Natural killer cell (primary cell): ENCODE measurements around the gene PIK3R1. TPM values are rescaled to one million over a fixed set of nuclear protein-coding genes. Genes with fewer than 3 reads are reported as not detected.

Source experiments
- ATAC-seq, 3 donors: fragments of 150-1000 bp in 2 of 3; fragments of 200-7000 bp in 1 of 3; cut with Tn5 transposase; 1 replicate in 1 of 3; 2 replicates in 2 of 3; pipeline ENCODE4 v1.10.0; 2021; ENCODE audit warnings: mild to moderate bottlenecking in 2 of 3, moderate library complexity in 2 of 3
- DNase-seq, 2 donors: peaks; one replicate each; pipeline versions ENCODE4 v3.0.0 to v3.0.0-alpha.2; 2013 to 2021; ENCODE audit warnings: mixed read lengths in 1 of 2
- H3K27ac ChIP-seq: one replicate; pipeline ENCODE4 v1.5.1; 2013; ENCODE audit warnings: mild to moderate bottlenecking, low read length
- H3K27me3 ChIP-seq: one replicate; pipeline ENCODE4 v1.6.1; 2013; ENCODE audit warnings: low read length; ENCODE audit not compliant: control insufficient read depth, insufficient read depth
- H3K36me3 ChIP-seq: one replicate; pipeline ENCODE4 v1.6.1; 2013; ENCODE audit warnings: low read length; ENCODE audit not compliant: control insufficient read depth, insufficient read depth
- H3K4me1 ChIP-seq: one replicate; pipeline ENCODE4 v1.6.1; 2013; ENCODE audit warnings: low read length; ENCODE audit not compliant: control insufficient read depth, insufficient read depth
- H3K4me3 ChIP-seq: one replicate; pipeline ENCODE4 v1.5.1; 2013; ENCODE audit warnings: low read length
- H3K9me3 ChIP-seq: one replicate; pipeline ENCODE4 v1.6.1; 2013; ENCODE audit warnings: low read length; ENCODE audit not compliant: control insufficient read depth, insufficient read depth
- H3K27ac Mint-ChIP-seq, 2 donors: one replicate each; pipeline ENCODE4 v1.8.0; 2022; ENCODE audit warnings: mild to moderate bottlenecking in 2 of 2, mixed read lengths in 2 of 2, moderate library complexity in 1 of 2
- H3K27me3 Mint-ChIP-seq, 2 donors: one replicate each; pipeline ENCODE4 v1.8.0; 2022; ENCODE audit warnings: low read depth in 2 of 2, mixed read lengths in 2 of 2
- H3K36me3 Mint-ChIP-seq: one replicate; pipeline ENCODE4 v1.8.0; 2022; ENCODE audit warnings: mixed read lengths
- H3K4me1 Mint-ChIP-seq, 2 donors: one replicate each; pipeline ENCODE4 v1.8.0; 2022; ENCODE audit warnings: mixed read lengths in 2 of 2
- H3K4me3 Mint-ChIP-seq: one replicate; pipeline ENCODE4 v1.8.0; 2022; ENCODE audit warnings: mild to moderate bottlenecking, moderate library complexity, mixed read lengths
- H3K9me3 Mint-ChIP-seq, 2 donors: one replicate each; pipeline ENCODE4 v1.8.0; 2022; ENCODE audit warnings: mixed read lengths in 2 of 2
- whole genome bisulfite sequencing: methylation state at CpG from one replicate; pipeline ENCODE4 v1.1.7; 2013; ENCODE audit warnings: missing lambda C conversion rate; ENCODE audit not compliant: insufficient coverage; 5-methylcytosine and 5-hydroxymethylcytosine counted together
- intact Hi-C: fragments of 100-400 bp; cut with micrococcal nuclease; formaldehyde crosslinking; loops from one replicate; pipeline ENCODE4 v1.14.2; 2022
- total RNA-seq, 4 donors: library from RNA; stranded (reverse); fragments of 120-200 nt in 1 of 4; gene quantifications; one replicate each; pipeline versions ENCODE4 v1.2.3 to v1.2.4, GENCODE V29; 2013 to 2022
- TF ChIP-seq, protein P1 (sequence below): fragments of 200-600 bp; IDR thresholded peaks from one replicate; pipeline ENCODE4 v1.8.0; 2022; ENCODE audit warnings: antibody characterized with exemption

Gene PIK3R1
- total RNA-seq, 3 donors from 2014 or later (not counting 1 experiment from before 2014, with no cell fraction given) = 307 to 365 (median 313) TPM

DNA sequence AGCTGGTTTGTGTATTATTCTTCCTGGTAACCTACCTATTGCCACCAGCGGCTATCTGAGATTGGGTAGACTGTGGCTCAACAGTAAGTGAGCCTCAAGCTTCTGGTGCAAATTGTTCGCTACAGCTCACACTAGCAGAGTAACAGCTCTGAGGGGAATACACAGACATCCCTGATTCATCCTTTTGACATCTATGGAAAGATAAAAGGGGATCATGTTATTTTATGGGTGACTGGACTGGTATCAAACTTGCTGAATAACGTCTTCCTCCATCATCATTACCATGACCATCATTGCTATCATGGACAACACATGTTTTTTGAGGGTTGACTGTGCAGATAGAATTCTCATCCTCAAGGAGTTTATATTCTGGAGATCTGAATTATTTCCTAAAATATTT lies 129.6 kb downstream of the PIK3R1 start:
- TF ChIP-seq, protein P1, sequence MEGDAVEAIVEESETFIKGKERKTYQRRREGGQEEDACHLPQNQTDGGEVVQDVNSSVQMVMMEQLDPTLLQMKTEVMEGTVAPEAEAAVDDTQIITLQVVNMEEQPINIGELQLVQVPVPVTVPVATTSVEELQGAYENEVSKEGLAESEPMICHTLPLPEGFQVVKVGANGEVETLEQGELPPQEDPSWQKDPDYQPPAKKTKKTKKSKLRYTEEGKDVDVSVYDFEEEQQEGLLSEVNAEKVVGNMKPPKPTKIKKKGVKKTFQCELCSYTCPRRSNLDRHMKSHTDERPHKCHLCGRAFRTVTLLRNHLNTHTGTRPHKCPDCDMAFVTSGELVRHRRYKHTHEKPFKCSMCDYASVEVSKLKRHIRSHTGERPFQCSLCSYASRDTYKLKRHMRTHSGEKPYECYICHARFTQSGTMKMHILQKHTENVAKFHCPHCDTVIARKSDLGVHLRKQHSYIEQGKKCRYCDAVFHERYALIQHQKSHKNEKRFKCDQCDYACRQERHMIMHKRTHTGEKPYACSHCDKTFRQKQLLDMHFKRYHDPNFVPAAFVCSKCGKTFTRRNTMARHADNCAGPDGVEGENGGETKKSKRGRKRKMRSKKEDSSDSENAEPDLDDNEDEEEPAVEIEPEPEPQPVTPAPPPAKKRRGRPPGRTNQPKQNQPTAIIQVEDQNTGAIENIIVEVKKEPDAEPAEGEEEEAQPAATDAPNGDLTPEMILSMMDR = no peak
- peaks cover 0 to 2% of the 10 kb centered on the region in 2 donors for H3K9me3 Mint-ChIP-seq

DNA sequence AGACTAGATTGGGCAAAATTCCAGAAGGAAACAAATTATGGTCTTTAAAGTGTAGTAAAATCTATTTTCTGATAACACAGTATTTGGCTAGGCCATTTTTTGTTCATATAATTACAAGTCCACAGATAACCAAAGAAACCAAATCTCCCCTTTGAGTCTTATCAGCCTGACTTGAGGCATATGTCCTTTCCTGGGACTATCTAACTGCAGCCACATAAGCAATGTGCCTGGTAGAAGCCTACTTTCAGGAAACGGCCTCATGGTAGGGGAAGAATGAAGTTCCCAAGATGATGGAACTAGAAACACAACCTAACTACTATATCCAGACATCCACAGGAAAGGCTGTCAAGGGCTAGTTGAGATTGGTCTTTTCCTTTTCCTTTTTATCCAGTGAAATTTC lies 130.0 kb downstream of the PIK3R1 start:
- Mint-ChIP-seq H3K27me3 (no peaks in the 10 kb centered on the region), H3K4me3 (no peak overlapping the region), H3K36me3 (no peaks in the 10 kb centered on the region), H3K9me3 (peaks cover 0 to 2% of the 10 kb centered on the region in 2 donors), H3K4me1 (peaks cover 31 to 36% of the 10 kb centered on the region in 2 donors), H3K27ac (peak overlapping the region; percentile 78 to 79)
- no peaks in the 10 kb centered on the region for H3K9me3 ChIP-seq
- H3K4me3 ChIP-seq = no peak overlapping the region
- H3K27ac ChIP-seq = no peak overlapping the region
- peaks cover 21% of the 10 kb centered on the region for H3K4me1 ChIP-seq
- intact Hi-C loops = loop anchor here (2.0 to 10.0 kb wide), 3 partner anchors 37 to 89 kb away; no protein-coding TSS in a partner anchor
- ATAC-seq (no peak), DNase-seq (no peak)
- H3K36me3 ChIP-seq = no peaks in the 10 kb centered on the region
- no peaks in the 10 kb centered on the region for H3K27me3 ChIP-seq
- TF ChIP-seq, protein P1 = no peak
- WGBS = no CpG with 5 or more reads among the region's 1 CpG

More for the DNA sequence above, 129.6 kb downstream of the PIK3R1 start:
- no peak for ATAC-seq
- DNase-seq = no peak
- WGBS = 60% methylated on average over 2 of the region's 3 CpGs
- H3K4me1 Mint-ChIP-seq = peaks cover 31 to 36% of the 10 kb centered on the region in 2 donors
- H3K4me3 ChIP-seq = no peak overlapping the region
- H3K27ac ChIP-seq = peak overlapping the region; percentile 53
- intact Hi-C loops = loop anchor here (2.0 to 10.0 kb wide), 3 partner anchors 37 to 90 kb away; no protein-coding TSS in a partner anchor
- H3K4me1 ChIP-seq = peaks cover 24% of the 10 kb centered on the region
- H3K27ac Mint-ChIP-seq = peak overlapping the region; percentile 78 to 79
- no peaks in the 10 kb centered on the region for H3K36me3 Mint-ChIP-seq
- no peak overlapping the region for H3K4me3 Mint-ChIP-seq
- H3K9me3 ChIP-seq = no peaks in the 10 kb centered on the region
- H3K36me3 ChIP-seq = no peaks in the 10 kb centered on the region
- H3K27me3 ChIP-seq = no peaks in the 10 kb centered on the region
- H3K27me3 Mint-ChIP-seq = no peaks in the 10 kb centered on the region

DNA sequence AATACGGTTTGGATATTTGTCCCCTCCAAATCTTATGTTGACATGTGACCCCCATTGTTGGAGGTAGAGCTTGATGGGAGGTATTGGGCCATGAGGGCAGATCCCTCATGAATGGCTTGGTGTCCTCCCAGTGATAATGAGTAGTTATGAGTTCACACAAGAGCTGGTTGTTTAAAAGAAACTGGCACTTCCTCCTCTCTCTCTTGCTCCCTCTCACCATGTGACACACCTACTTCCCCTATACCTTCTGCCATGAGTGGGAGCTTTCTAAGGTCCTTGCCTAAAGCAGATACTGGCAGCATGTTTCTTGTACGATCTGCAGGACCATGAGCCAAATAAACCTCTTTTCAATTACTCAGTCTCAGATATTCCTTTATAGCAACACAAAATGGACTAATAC lies 132.0 kb downstream of the PIK3R1 start:
- TF ChIP-seq, protein P1 = no peak
- DNase-seq = no peak
- Histone ChIP-seq H3K4me3 (no peak overlapping the region), H3K27ac (no peak overlapping the region), H3K9me3 (no peaks in the 10 kb centered on the region), H3K27me3 (no peaks in the 10 kb centered on the region), H3K36me3 (no peaks in the 10 kb centered on the region), H3K4me1 (peaks cover 18% of the 10 kb centered on the region)
- intact Hi-C loops = loop anchor here (5.0 to 10.0 kb wide), 2 partner anchors 35 to 63 kb away; no protein-coding TSS in a partner anchor
- Mint-ChIP-seq H3K27me3 (no peaks in the 10 kb centered on the region), H3K4me1 (peaks cover 21 to 26% of the 10 kb centered on the region in 2 donors), H3K36me3 (no peaks in the 10 kb centered on the region), H3K4me3 (no peak overlapping the region), H3K27ac (no peak overlapping the region), H3K9me3 (peaks cover 0 to 2% of the 10 kb centered on the region in 2 donors)
- 100% methylated on average over 1 of the region's 2 CpGs for WGBS
- no peak for ATAC-seq
